Body of pancreas (tissue), 4 donors: ENCODE results near the gene SOBP.

Experiments
- CTCF ChIP-seq, 7 experiments: fragments of 450-650 bp in 4 of 7; fragments of 200-600 bp in 3 of 7; sonication (generic) in 3 of 7; IDR thresholded peaks; one replicate each; pipeline ENCODE4 v1.5.1; 2016 to 2019; ENCODE audit warnings: antibody characterized with exemption in 7 of 7
- POLR2A ChIP-seq, 3 donors: fragments of 450-650 bp; IDR thresholded peaks; one replicate each; pipeline ENCODE4 v1.6.1; 2016; ENCODE audit warnings: antibody characterized with exemption in 3 of 3, mild to moderate bottlenecking in 2 of 3

- no peak for TF ChIP-seq POLR2A (IDR thresholded peaks at IDR 0.05)
- no peak for TF ChIP-seq CTCF (IDR thresholded peaks at IDR 0.05)
Observed at GRCh38 chr6:107598091-107598490, 108.2 kb downstream of the SOBP start.
